ENCODE measurements around the gene HDAC9.

The HDAC9 gene

GRCh38 chr7:18579698-18580097 is 84.1 kb downstream of the HDAC9 start (continued):
- TF ChIP-seq, protein P1, sequence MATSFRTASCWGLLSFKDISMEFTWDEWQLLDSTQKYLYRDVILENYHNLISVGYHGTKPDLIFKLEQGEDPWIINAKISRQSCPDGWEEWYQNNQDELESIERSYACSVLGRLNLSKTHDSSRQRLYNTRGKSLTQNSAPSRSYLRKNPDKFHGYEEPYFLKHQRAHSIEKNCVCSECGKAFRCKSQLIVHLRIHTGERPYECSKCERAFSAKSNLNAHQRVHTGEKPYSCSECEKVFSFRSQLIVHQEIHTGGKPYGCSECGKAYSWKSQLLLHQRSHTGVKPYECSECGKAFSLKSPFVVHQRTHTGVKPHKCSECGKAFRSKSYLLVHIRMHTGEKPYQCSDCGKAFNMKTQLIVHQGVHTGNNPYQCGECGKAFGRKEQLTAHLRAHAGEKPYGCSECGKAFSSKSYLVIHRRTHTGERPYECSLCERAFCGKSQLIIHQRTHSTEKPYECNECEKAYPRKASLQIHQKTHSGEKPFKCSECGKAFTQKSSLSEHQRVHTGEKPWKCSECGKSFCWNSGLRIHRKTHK (tag by site-specific recombination; IDR thresholded peaks at IDR 0.05): no peak
- TF ChIP-seq WT1 (tag by site-specific recombination; IDR thresholded peaks at IDR 0.05): no peak
- no peak for TF ChIP-seq ZNF341 (tag by site-specific recombination; IDR thresholded peaks at IDR 0.05; ENCODE audit: low read depth)
- TF ChIP-seq HIC1 (tag by site-specific recombination; IDR thresholded peaks at IDR 0.05): no peak
- TF ChIP-seq ZNF513 (tag by site-specific recombination; IDR thresholded peaks at IDR 0.05): no peak
- TF ChIP-seq ZNF473 (tag by site-specific recombination; IDR thresholded peaks at IDR 0.05): no peak

- H3K4me1 ChIP-seq (ENCODE audit: control insufficient read depth, insufficient read depth, low read length): no peaks in the 10 kb centered on the region
- H3K9me3 ChIP-seq (ENCODE audit: control insufficient read depth, insufficient read depth, low read depth, low read length): no peaks in the 10 kb centered on the region
- ChIA-PET CTCF (no interaction called here), POLR2A (no interaction called here)
- H3K4me3 ChIP-seq (ENCODE audit: low read depth, low read length): no peak overlapping the region
- TF ChIP-seq ZNF140 (tag by site-specific recombination; IDR thresholded peaks at IDR 0.05) (no peak), ZNF354C (tag by site-specific recombination; IDR thresholded peaks at IDR 0.05; ENCODE audit: borderline replicate concordance, low read depth) (no peak), SP3 (tag by site-specific recombination; IDR thresholded peaks at IDR 0.05) (no peak), ZNF776 (tag by site-specific recombination; IDR thresholded peaks at IDR 0.05; ENCODE audit: borderline replicate concordance) (no peak)
- no peak overlapping the region for H3K27ac ChIP-seq (ENCODE audit: extremely low read depth, low read depth, low read length)
- H3K36me3 ChIP-seq (ENCODE audit: control insufficient read depth in 2 of 2, insufficient read depth in 1 of 2, low read length in 2 of 2): no peaks in the 10 kb centered on the region
Measured at GRCh38 chr7:18580950-18581349, 85.4 kb downstream of the HDAC9 start.

- Histone ChIP-seq H3K36me3 (ENCODE audit: control insufficient read depth in 2 of 2, insufficient read depth in 1 of 2, low read length in 2 of 2) (no peaks in the 10 kb centered on the region), H3K4me3 (ENCODE audit: low read depth, low read length) (no peak overlapping the region), H3K9me3 (ENCODE audit: control insufficient read depth, insufficient read depth, low read depth, low read length) (no peaks in the 10 kb centered on the region), H3K27ac (ENCODE audit: extremely low read depth, low read depth, low read length) (no peak overlapping the region), H3K4me1 (ENCODE audit: control insufficient read depth, insufficient read depth, low read length) (no peaks in the 10 kb centered on the region)
- ChIA-PET CTCF (interaction anchor here (0.7 to 1.2 kb wide), 3 partner anchors 9 to 906 kb away, joined by 3 read pairs; no protein-coding TSS in a partner anchor), POLR2A (no interaction called here)
- TF ChIP-seq ZNF24 (tag by site-specific recombination; IDR thresholded peaks at IDR 0.05) (no peak), ZNF121 (tag by site-specific recombination; IDR thresholded peaks at IDR 0.05) (no peak), ZNF610 (tag by site-specific recombination; IDR thresholded peaks at IDR 0.05; ENCODE audit: borderline replicate concordance) (no peak)
- TF ChIP-seq, protein P2, sequence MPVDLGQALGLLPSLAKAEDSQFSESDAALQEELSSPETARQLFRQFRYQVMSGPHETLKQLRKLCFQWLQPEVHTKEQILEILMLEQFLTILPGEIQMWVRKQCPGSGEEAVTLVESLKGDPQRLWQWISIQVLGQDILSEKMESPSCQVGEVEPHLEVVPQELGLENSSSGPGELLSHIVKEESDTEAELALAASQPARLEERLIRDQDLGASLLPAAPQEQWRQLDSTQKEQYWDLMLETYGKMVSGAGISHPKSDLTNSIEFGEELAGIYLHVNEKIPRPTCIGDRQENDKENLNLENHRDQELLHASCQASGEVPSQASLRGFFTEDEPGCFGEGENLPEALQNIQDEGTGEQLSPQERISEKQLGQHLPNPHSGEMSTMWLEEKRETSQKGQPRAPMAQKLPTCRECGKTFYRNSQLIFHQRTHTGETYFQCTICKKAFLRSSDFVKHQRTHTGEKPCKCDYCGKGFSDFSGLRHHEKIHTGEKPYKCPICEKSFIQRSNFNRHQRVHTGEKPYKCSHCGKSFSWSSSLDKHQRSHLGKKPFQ (tag by site-specific recombination; IDR thresholded peaks at IDR 0.05): no peak
Measured at GRCh38 chr7:18583305-18583704, 87.8 kb downstream of the HDAC9 start.
